Stimulated activated CD8-positive, alpha-beta memory T cell treated with anti-CD3 and anti-CD28 coated beads, Interleukin-15, amount 100 ng/mL, for 24 hours (primary cell): ENCODE measurements around the gene MAP1LC3B.
"Not testable (repeated sequence)": the region's sequence is repeated elsewhere in the genome, so short reads cannot be mapped to it uniquely, and the experiment has no call there.

ENCODE experiments used
- DNase-seq: peaks from one replicate; pipeline ENCODE4 v3.0.0-alpha.2; 2020; ENCODE audit warnings: low read depth

Gene MAP1LC3B

GRCh38 chr16:87380881-87381280 lies 11.3 kb upstream of the MAP1LC3B start:
- no peak for DNase-seq

- no peak for DNase-seq
These were observed 9.9 kb upstream of the MAP1LC3B start for GRCh38 chr16:87382023-87382785.

GRCh38 chr16:87383505-87384161 lies 8.5 kb upstream of the MAP1LC3B start, which contains the start of gene FBXO31:
Gene FBXO31 (minus strand): TSS chr16:87383776. CDS start chr16:87383744, 32 bp downstream.
- peak; percentile 93 for DNase-seq

GRCh38 chr16:87384162-87384874 lies 7.8 kb upstream of the MAP1LC3B start:
- no peak for DNase-seq

- not testable (repeated sequence) for DNase-seq
These were observed 7.3 kb upstream of the MAP1LC3B start for GRCh38 chr16:87384875-87385167.

GRCh38 chr16:87387942-87388817 lies 4.0 kb upstream of the MAP1LC3B start:
- DNase-seq: peak; percentile 41

- DNase-seq: no peak
These were observed 3.4 kb upstream of the MAP1LC3B start for GRCh38 chr16:87388818-87389134.

GRCh38 chr16:87389245-87389644 lies 2.9 kb upstream of the MAP1LC3B start:
- DNase-seq: no peak

- not testable (repeated sequence) for DNase-seq
These were observed 2.2 kb upstream of the MAP1LC3B start for GRCh38 chr16:87389914-87390313.

GRCh38 chr16:87390641-87391323 lies 1.4 kb upstream of the MAP1LC3B start:
- no peak for DNase-seq

GRCh38 chr16:87391324-87391949 lies 699 bp upstream of the MAP1LC3B start:
- DNase-seq: peak; percentile 11

- DNase-seq: peak; percentile 18
These were observed 914 bp downstream of the MAP1LC3B start for GRCh38 chr16:87392821-87393679.

- DNase-seq: no peak
These were observed 1.5 kb downstream of the MAP1LC3B start for GRCh38 chr16:87393680-87394055.

GRCh38 chr16:87395181-87395842 lies 3.2 kb downstream of the MAP1LC3B start:
- no peak for DNase-seq

GRCh38 chr16:87404764-87405625 lies 12.9 kb downstream of the MAP1LC3B start:
- DNase-seq: no peak

- no peak for DNase-seq
These were observed 14.5 kb downstream of the MAP1LC3B start for GRCh38 chr16:87406495-87407088.

- DNase-seq: no peak
These were observed 15.5 kb downstream of the MAP1LC3B start for GRCh38 chr16:87407511-87408112.

- DNase-seq: no peak
These were observed 17.0 kb downstream of the MAP1LC3B start for GRCh38 chr16:87409153-87409552.
